HL-60 (cell line): Measurements from ENCODE around the gene PGBD1.

Experiments used
- POLR2AphosphoS5 ChIP-seq: IDR thresholded peaks from 2 replicates; pipeline ENCODE4 v1.6.1; 2012; ENCODE audit warnings: low read depth
- TF ChIP-seq, protein P1 (sequence below): IDR thresholded peaks from one replicate; pipeline ENCODE4 v1.5.1; 2011; ENCODE audit warnings: low read length, control low read depth, inconsistent platforms; ENCODE audit not compliant: insufficient read depth

DNA sequence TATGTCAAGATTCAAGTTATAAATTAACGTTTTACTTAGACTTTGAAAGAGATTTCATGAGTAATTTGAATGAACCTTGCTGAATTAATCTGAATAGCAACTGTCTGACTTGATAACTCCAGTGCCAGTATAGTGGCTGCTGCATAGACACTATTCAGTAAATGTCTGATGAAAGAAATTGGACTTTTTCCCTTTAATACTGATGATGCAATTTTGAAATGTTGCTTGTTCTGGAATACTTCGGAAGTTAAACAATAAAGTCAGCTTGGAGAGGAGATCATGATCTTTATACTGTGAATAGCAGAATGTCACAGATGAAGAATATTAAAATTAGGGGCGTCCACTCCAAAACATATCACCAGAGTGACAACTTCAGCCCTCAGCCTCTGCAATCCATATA is 3.6 kb upstream of the PGBD1 start:
- TF ChIP-seq, protein P1, sequence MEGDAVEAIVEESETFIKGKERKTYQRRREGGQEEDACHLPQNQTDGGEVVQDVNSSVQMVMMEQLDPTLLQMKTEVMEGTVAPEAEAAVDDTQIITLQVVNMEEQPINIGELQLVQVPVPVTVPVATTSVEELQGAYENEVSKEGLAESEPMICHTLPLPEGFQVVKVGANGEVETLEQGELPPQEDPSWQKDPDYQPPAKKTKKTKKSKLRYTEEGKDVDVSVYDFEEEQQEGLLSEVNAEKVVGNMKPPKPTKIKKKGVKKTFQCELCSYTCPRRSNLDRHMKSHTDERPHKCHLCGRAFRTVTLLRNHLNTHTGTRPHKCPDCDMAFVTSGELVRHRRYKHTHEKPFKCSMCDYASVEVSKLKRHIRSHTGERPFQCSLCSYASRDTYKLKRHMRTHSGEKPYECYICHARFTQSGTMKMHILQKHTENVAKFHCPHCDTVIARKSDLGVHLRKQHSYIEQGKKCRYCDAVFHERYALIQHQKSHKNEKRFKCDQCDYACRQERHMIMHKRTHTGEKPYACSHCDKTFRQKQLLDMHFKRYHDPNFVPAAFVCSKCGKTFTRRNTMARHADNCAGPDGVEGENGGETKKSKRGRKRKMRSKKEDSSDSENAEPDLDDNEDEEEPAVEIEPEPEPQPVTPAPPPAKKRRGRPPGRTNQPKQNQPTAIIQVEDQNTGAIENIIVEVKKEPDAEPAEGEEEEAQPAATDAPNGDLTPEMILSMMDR: no peak
- TF ChIP-seq POLR2AphosphoS5: no peak
